ENCODE results near the gene MYCBPAP.

MYCBPAP gene

GRCh38 chr17:50495217-50495823 is 12.9 kb upstream of the MYCBPAP start:
- no peak for TF ChIP-seq CTCF (IDR thresholded peaks at IDR 0.05; ENCODE audit: borderline replicate concordance, insufficient read depth, low read depth, low read length)
- no peak overlapping the region for H3K4me3 ChIP-seq (ENCODE audit: low read depth, low read length)

GRCh38 chr17:50495918-50496317 is 12.3 kb upstream of the MYCBPAP start:
- TF ChIP-seq CTCF (IDR thresholded peaks at IDR 0.05; ENCODE audit: borderline replicate concordance, insufficient read depth, low read depth, low read length), result no peak
- no peak overlapping the region for H3K4me3 ChIP-seq (ENCODE audit: low read depth, low read length)

GRCh38 chr17:50498021-50498874 is 10.0 kb upstream of the MYCBPAP start:
- TF ChIP-seq CTCF (IDR thresholded peaks at IDR 0.05; ENCODE audit: borderline replicate concordance, insufficient read depth, low read depth, low read length), result no peak
- H3K4me3 ChIP-seq (ENCODE audit: low read depth, low read length), result no peak overlapping the region

GRCh38 chr17:50499270-50499669 is 9.0 kb upstream of the MYCBPAP start:
- TF ChIP-seq CTCF (IDR thresholded peaks at IDR 0.05; ENCODE audit: borderline replicate concordance, insufficient read depth, low read depth, low read length), result no peak
- no peak overlapping the region for H3K4me3 ChIP-seq (ENCODE audit: low read depth, low read length)

GRCh38 chr17:50499721-50500120 is 8.5 kb upstream of the MYCBPAP start:
- no peak overlapping the region for H3K4me3 ChIP-seq (ENCODE audit: low read depth, low read length)
- TF ChIP-seq CTCF (IDR thresholded peaks at IDR 0.05; ENCODE audit: borderline replicate concordance, insufficient read depth, low read depth, low read length), result no peak

GRCh38 chr17:50501054-50501453 is 7.2 kb upstream of the MYCBPAP start:
- H3K4me3 ChIP-seq (ENCODE audit: low read depth, low read length), result no peak overlapping the region
- TF ChIP-seq CTCF (IDR thresholded peaks at IDR 0.05; ENCODE audit: borderline replicate concordance, insufficient read depth, low read depth, low read length), result peak; percentile 19; the same call in 1 of the 2 replicates

Measured in GM12875 (cell line).